GM20000 (cell line): ENCODE measurements around the gene UBE2E3.
A peak's percentile ranks its signal among the peaks of the same experiment; 100 is the strongest.

Source experiments
- DNase-seq: peaks from one replicate; pipeline ENCODE4 v3.0.0; 2012; ENCODE audit warnings: low spot score
- CTCF ChIP-seq: IDR thresholded peaks from 2 replicates; pipeline ENCODE4 v1.5.1; 2012; ENCODE audit warnings: mild to moderate bottlenecking, control low read depth; ENCODE audit errors: extremely low read depth, missing control alignments

The UBE2E3 gene

GRCh38 chr2:180990337-180990736 is 9.9 kb downstream of the UBE2E3 start:
- no peak for TF ChIP-seq CTCF
- DNase-seq = no peak

- no peak for DNase-seq
- TF ChIP-seq CTCF = no peak
Observed at GRCh38 chr2:180990794-180991193, 10.4 kb downstream of the UBE2E3 start.

GRCh38 chr2:180991361-180991760 is 11.0 kb downstream of the UBE2E3 start:
- DNase-seq = no peak
- no peak for TF ChIP-seq CTCF

GRCh38 chr2:180991820-180992219 is 11.4 kb downstream of the UBE2E3 start:
- peak; percentile 15 for DNase-seq
- no peak for TF ChIP-seq CTCF

GRCh38 chr2:180992994-180993393 is 12.6 kb downstream of the UBE2E3 start:
- DNase-seq = no peak
- no peak for TF ChIP-seq CTCF

- no peak for TF ChIP-seq CTCF
- DNase-seq = no peak
Observed at GRCh38 chr2:180999274-180999964, 19.0 kb downstream of the UBE2E3 start.

- TF ChIP-seq CTCF = no peak
- no peak for DNase-seq
Observed at GRCh38 chr2:181004647-181005325, 24.4 kb downstream of the UBE2E3 start.
